HT1080 (cell line): Measurements from ENCODE around the gene LRRN2. TPM values are rescaled to one million over a fixed set of nuclear protein-coding genes. Genes with fewer than 3 reads are reported as not detected.
A peak's percentile ranks its signal among the peaks of the same experiment; 100 is the strongest.

Experiments
- DNase-seq: peaks from one replicate; pipeline ENCODE4 v3.0.0-alpha.2; 2015; ENCODE audit warnings: low read depth
- total RNA-seq: library from RNA; depleted of rRNA; stranded (reverse); fragments of >200 nt; shearing (Covaris generic); gene quantifications from 2 replicates; pipeline ENCODE4 v1.2.3, GENCODE V29; 2014

Gene LRRN2
- total RNA-seq, 1 experiment from 2014 or later: 0.06 TPM

- DNase-seq: no peak
Measured at GRCh38 chr1:204663644-204664383, 21.7 kb downstream of the LRRN2 start.

GRCh38 chr1:204662530-204662929, 23.0 kb downstream of the LRRN2 start:
- no peak for DNase-seq

- no peak for DNase-seq
Measured at GRCh38 chr1:204660509-204660908, 25.0 kb downstream of the LRRN2 start.

GRCh38 chr1:204659056-204659455, 26.5 kb downstream of the LRRN2 start:
- DNase-seq: no peak

GRCh38 chr1:204658295-204658694, 27.2 kb downstream of the LRRN2 start:
- no peak for DNase-seq

- no peak for DNase-seq
Measured at GRCh38 chr1:204653590-204654340, 31.8 kb downstream of the LRRN2 start.

GRCh38 chr1:204652497-204652896, 33.0 kb downstream of the LRRN2 start:
- DNase-seq: no peak

GRCh38 chr1:204651843-204652421, 33.6 kb downstream of the LRRN2 start:
- DNase-seq: no peak

- DNase-seq: no peak
Measured at GRCh38 chr1:204650911-204651570, 34.5 kb downstream of the LRRN2 start.

- DNase-seq: no peak
Measured at GRCh38 chr1:204649721-204650521, 35.6 kb downstream of the LRRN2 start.

GRCh38 chr1:204648576-204648975, 37.0 kb downstream of the LRRN2 start:
- no peak for DNase-seq

- no peak for DNase-seq
Measured at GRCh38 chr1:204647805-204648153, 37.8 kb downstream of the LRRN2 start.

GRCh38 chr1:204647114-204647804, 38.3 kb downstream of the LRRN2 start:
- peak; percentile 74 for DNase-seq

- no peak for DNase-seq
Measured at GRCh38 chr1:204645666-204646065, 39.9 kb downstream of the LRRN2 start.

GRCh38 chr1:204645251-204645650, 40.3 kb downstream of the LRRN2 start:
- no peak for DNase-seq

GRCh38 chr1:204643503-204643902, 42.0 kb downstream of the LRRN2 start:
- DNase-seq: no peak

- DNase-seq: no peak
Measured at GRCh38 chr1:204641936-204642335, 43.6 kb downstream of the LRRN2 start.

GRCh38 chr1:204641455-204641854, 44.1 kb downstream of the LRRN2 start:
- no peak for DNase-seq

GRCh38 chr1:204640578-204640977, 45.0 kb downstream of the LRRN2 start:
- DNase-seq: no peak

GRCh38 chr1:204634260-204634910, 51.2 kb downstream of the LRRN2 start:
- no peak for DNase-seq
